Caco-2 (cell line): ENCODE data around the gene ACAP3. TPM values are rescaled to one million over a fixed set of nuclear protein-coding genes. Genes with fewer than 3 reads are reported as not detected.

ENCODE experiments used
- BruUV-seq: library from RNA; stranded (reverse); fragments of 400-500 nt; replicated peaks from 2 replicates; lab custom pipeline; 2021; lab: Mats Ljungman, UMichigan
- CTCF ChIA-PET: fragments of 300-600 bp; sonication (Branson Sonifier 250); formaldehyde crosslinking; loops from one replicate; lab custom pipeline; 2022; ENCODE audit warnings: antibody characterized with exemption; lab: Charles Lee
- POLR2A ChIA-PET: fragments of 300-600 bp; sonication (Branson Sonifier 250); formaldehyde crosslinking; loops from one replicate; lab custom pipeline; 2022; ENCODE audit warnings: antibody characterized with exemption; lab: Charles Lee
- DNase-seq, 2 experiments: peaks; one replicate each; pipeline versions ENCODE4 v3.0.0 to v3.0.0-alpha.2; 2020 to 2022
- H3K27me3 ChIP-seq: replicated peaks from 2 replicates; pipeline ENCODE4 v1.6.0; 2011; ENCODE audit warnings: low read length; ENCODE audit not compliant: control insufficient read depth, insufficient read depth
- H3K36me3 ChIP-seq: 2 replicates; pipeline ENCODE4 v1.5.1; 2011; ENCODE audit warnings: low read length; ENCODE audit not compliant: control insufficient read depth, insufficient read depth
- H3K4me1 ChIP-seq: fragments of 250-450 bp; sonication (Bioruptor Pico); 2 replicates; pipeline ENCODE4 v1.5.1; 2020; ENCODE audit warnings: mild to moderate bottlenecking
- H3K4me3 ChIP-seq: 2 replicates; pipeline ENCODE4 v1.5.1; 2011; ENCODE audit warnings: low read depth, mild to moderate bottlenecking, control low read depth, low read length
- H3K9me3 ChIP-seq: fragments of 250-450 bp; sonication (Bioruptor Pico); 2 replicates; pipeline ENCODE4 v1.5.1; 2020; ENCODE audit warnings: mild to moderate bottlenecking, moderate library complexity
- H3K27ac Mint-ChIP-seq: one replicate; pipeline ENCODE4 v1.8.0; 2022; ENCODE audit warnings: mixed read lengths; ENCODE audit not compliant: unreplicated experiment
- H3K27me3 Mint-ChIP-seq: one replicate; pipeline ENCODE4 v1.8.0; 2022; ENCODE audit warnings: mixed read lengths; ENCODE audit not compliant: insufficient read depth, unreplicated experiment
- H3K36me3 Mint-ChIP-seq: one replicate; pipeline ENCODE4 v1.8.0; 2022; ENCODE audit warnings: mild to moderate bottlenecking, mixed read lengths; ENCODE audit not compliant: insufficient read depth, unreplicated experiment
- H3K4me1 Mint-ChIP-seq: one replicate; pipeline ENCODE4 v1.8.0; 2022; ENCODE audit warnings: low read depth, mixed read lengths; ENCODE audit not compliant: unreplicated experiment
- H3K4me3 Mint-ChIP-seq: one replicate; pipeline ENCODE4 v1.8.0; 2022; ENCODE audit warnings: mild to moderate bottlenecking, moderate library complexity, mixed read lengths; ENCODE audit not compliant: unreplicated experiment
- H3K9me3 Mint-ChIP-seq: one replicate; pipeline ENCODE4 v1.8.0; 2022; ENCODE audit warnings: mixed read lengths; ENCODE audit not compliant: unreplicated experiment
- intact Hi-C: fragments of 100-400 bp; cut with micrococcal nuclease; formaldehyde crosslinking; loops from one replicate; pipeline ENCODE4 v1.10.0; 2022; ENCODE audit not compliant: unreplicated experiment
- total RNA-seq: library from RNA; stranded (reverse); gene quantifications from 2 replicates; pipeline ENCODE4 v1.2.3, GENCODE V29; 2022
- TF ChIP-seq, protein P1 (sequence below), 2 experiments: fragments of 200-600 bp in 1 of 2; IDR thresholded peaks; 1 replicate in 1 of 2; 2 replicates in 1 of 2; pipeline versions ENCODE4 v1.5.1 to v1.8.0; 2011 to 2022; ENCODE audit warnings: antibody characterized with exemption in 1 of 2, control low read depth in 1 of 2, inconsistent platforms in 1 of 2, low read depth in 1 of 2, low read length in 1 of 2, mild to moderate bottlenecking in 1 of 2, moderate library complexity in 1 of 2; ENCODE audit not compliant: insufficient read depth in 1 of 2, severe bottlenecking in 1 of 2, unreplicated experiment in 1 of 2

The ACAP3 gene
- total RNA-seq, 1 experiment from 2014 or later: 46.6 TPM

DNA sequence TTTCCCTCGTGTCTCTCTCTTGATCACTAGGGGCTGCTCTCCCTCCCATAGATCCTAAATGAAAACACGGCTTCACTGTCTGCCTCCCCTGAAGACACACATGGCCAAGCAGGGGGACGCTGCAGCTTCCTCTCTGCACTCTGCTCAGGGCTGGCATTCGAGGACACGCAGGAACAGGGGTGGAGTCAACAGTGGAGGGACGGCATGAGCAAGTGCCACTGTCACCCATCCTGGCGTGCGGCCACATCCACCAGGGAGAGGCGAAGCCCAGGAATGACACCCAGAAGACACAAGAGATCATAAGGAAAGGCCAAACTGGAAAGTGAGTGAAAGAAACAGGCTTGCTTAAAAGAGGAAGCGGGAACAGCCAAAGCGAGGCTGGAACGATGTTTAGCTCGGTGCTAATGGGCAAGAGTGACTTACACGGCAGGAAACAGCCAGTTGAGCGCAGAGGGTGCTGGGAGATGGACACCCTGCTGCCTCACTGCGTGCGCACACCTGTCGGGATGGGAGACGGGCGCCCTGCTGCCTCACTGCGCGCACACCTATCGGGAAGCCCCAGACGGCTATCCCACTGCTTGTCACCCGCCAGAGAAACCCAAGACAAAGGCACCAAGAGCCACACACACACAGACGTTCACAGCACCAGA lies 47.7 kb downstream of the ACAP3 start:
- H3K4me1 ChIP-seq: no peaks in the 10 kb centered on the region
- BruUV-seq: no TSS peak
- no peaks in the 10 kb centered on the region for H3K27me3 ChIP-seq
- ChIA-PET CTCF (no interaction called here), POLR2A (no interaction called here)
- Mint-ChIP-seq H3K27ac (no peak overlapping the region), H3K9me3 (no peaks in the 10 kb centered on the region), H3K27me3 (no peaks in the 10 kb centered on the region), H3K4me3 (peak overlapping the region; percentile 8), H3K36me3 (peaks cover 84% of the 10 kb centered on the region), H3K4me1 (no peaks in the 10 kb centered on the region)
- H3K4me3 ChIP-seq: no peak overlapping the region
- no peaks in the 10 kb centered on the region for H3K9me3 ChIP-seq
- TF ChIP-seq, protein P1, sequence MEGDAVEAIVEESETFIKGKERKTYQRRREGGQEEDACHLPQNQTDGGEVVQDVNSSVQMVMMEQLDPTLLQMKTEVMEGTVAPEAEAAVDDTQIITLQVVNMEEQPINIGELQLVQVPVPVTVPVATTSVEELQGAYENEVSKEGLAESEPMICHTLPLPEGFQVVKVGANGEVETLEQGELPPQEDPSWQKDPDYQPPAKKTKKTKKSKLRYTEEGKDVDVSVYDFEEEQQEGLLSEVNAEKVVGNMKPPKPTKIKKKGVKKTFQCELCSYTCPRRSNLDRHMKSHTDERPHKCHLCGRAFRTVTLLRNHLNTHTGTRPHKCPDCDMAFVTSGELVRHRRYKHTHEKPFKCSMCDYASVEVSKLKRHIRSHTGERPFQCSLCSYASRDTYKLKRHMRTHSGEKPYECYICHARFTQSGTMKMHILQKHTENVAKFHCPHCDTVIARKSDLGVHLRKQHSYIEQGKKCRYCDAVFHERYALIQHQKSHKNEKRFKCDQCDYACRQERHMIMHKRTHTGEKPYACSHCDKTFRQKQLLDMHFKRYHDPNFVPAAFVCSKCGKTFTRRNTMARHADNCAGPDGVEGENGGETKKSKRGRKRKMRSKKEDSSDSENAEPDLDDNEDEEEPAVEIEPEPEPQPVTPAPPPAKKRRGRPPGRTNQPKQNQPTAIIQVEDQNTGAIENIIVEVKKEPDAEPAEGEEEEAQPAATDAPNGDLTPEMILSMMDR (IDR thresholded peaks at IDR 0.05; ENCODE audit: insufficient read depth in 1 of 2, low read depth in 1 of 2, low read length in 1 of 2, severe bottlenecking in 1 of 2, unreplicated experiment in 1 of 2): no peak
- peaks cover 1% of the 10 kb centered on the region for H3K36me3 ChIP-seq
- intact Hi-C loops: no loop called here
- no peak for DNase-seq

DNA sequence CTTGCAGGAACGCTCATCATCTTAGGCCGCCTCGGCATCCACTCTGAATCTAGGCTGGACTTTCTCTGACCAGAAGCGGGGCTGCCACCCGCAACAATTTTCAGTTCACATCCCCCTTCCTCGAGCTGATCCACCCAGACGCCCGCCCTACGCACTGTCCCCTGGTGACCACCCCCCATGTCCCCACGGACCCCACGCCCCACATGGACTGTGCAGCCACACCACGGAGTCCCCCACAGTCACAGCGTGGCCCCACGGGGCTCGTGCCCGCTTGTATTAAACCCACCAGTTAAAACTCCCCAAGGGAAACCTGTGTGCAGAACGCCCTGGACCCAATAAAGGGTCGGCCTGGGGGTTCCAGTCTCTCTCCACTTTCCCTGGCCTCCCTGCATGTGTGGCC lies 48.2 kb downstream of the ACAP3 start:
- CTCF ChIA-PET: no interaction called here

DNA sequence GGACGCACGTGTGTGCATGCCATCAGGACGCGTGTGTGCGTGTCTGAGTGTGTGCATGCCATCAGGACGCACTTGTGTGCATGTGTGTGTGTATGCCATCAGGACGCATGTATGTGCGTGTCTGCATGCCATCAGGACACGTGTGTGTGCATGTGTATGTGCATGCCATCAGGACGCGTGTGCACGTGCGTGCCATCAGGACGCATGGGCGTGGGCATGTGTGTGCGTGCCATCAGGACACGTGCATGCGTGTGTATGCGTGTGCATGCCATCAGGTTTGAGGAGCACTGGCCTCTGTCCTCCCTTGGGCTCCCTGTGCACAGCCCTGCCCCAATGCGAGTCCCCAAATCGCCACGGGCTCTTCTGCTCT lies 48.6 kb downstream of the ACAP3 start:
- Mint-ChIP-seq H3K27ac (no peak overlapping the region), H3K4me3 (no peak overlapping the region), H3K36me3 (peaks cover 81% of the 10 kb centered on the region), H3K4me1 (no peaks in the 10 kb centered on the region), H3K9me3 (no peaks in the 10 kb centered on the region), H3K27me3 (no peaks in the 10 kb centered on the region)
- no peaks in the 10 kb centered on the region for H3K9me3 ChIP-seq
- CTCF ChIA-PET: no interaction called here
- H3K4me1 ChIP-seq: no peaks in the 10 kb centered on the region
- TF ChIP-seq, protein P1 (IDR thresholded peaks at IDR 0.05; ENCODE audit: insufficient read depth in 1 of 2, low read depth in 1 of 2, low read length in 1 of 2, severe bottlenecking in 1 of 2, unreplicated experiment in 1 of 2): no peak
- no TSS peak for BruUV-seq
- intact Hi-C loops: no loop called here
- H3K27me3 ChIP-seq: no peaks in the 10 kb centered on the region
- H3K36me3 ChIP-seq: peaks cover 1% of the 10 kb centered on the region; the same call in 1 of the 2 replicates
- POLR2A ChIA-PET: no interaction called here
- no peak overlapping the region for H3K4me3 ChIP-seq
- DNase-seq: no peak

More for the DNA sequence above, 48.2 kb downstream of the ACAP3 start:
- Histone ChIP-seq H3K36me3 (peaks cover 1% of the 10 kb centered on the region; the same call in 1 of the 2 replicates), H3K27me3 (no peaks in the 10 kb centered on the region), H3K4me3 (no peak overlapping the region), H3K4me1 (no peaks in the 10 kb centered on the region), H3K9me3 (no peaks in the 10 kb centered on the region)
- no peak for DNase-seq
- BruUV-seq: no TSS peak
- Mint-ChIP-seq H3K27me3 (no peaks in the 10 kb centered on the region), H3K4me3 (peak overlapping the region; percentile 8), H3K27ac (no peak overlapping the region), H3K4me1 (no peaks in the 10 kb centered on the region), H3K9me3 (no peaks in the 10 kb centered on the region), H3K36me3 (peaks cover 84% of the 10 kb centered on the region)
- intact Hi-C loops: no loop called here
- TF ChIP-seq, protein P1 (IDR thresholded peaks at IDR 0.05; ENCODE audit: insufficient read depth in 1 of 2, low read depth in 1 of 2, low read length in 1 of 2, severe bottlenecking in 1 of 2, unreplicated experiment in 1 of 2): no peak
- POLR2A ChIA-PET: no interaction called here
